SW480 (cell line): ENCODE measurements around the gene SLC4A2.
"Not testable (repeated sequence)": the region's sequence is repeated elsewhere in the genome, so short reads cannot be mapped to it uniquely, and the experiment has no call there.

Experiments
- DNase-seq: peaks from one replicate; pipeline ENCODE4 v3.0.0-alpha.2; 2016; ENCODE audit warnings: low spot score

The SLC4A2 gene

DNA sequence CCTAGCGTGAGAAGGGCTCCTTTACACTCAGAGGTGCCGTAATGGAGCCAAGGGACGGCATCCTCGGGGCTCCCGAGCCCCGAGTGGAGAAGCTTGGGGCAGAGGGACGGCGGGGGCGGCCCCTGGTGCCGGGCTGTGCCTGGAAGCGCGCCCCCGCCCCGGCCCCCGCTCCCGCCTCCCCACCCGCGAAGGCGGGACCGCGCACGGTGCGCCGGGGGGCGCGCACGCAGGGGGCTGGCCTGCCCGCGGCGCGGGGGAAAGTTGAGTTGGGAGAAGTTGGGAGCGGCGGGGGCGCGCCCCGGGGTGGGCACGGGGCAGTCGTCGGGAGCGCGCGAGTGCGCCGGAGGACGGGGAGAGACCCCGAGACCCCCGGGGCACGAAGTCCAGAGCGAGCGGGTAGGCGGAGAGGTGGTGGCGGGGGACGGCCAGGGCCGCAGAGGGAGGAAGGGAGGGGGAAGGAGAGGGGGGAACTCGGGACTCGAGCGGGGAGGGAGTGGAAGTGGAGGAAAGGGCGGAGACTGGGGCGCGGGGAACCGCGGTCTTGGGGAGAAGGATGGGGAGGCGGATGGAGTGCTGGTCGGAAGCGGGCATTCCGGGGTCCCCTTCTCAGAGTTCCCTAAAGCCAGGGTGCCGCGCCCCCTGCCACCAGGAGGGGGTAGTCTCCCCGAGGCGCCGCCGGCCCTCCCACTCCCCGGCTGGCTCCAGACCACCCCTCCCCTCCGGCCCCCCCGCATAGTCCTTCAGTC lies at the start of gene SLC4A2:
TSS of gene SLC4A2 (plus strand) at position 223 of the 746 bp plus-strand sequence. CDS start 2,399 bp downstream, outside the sequence.
- DNase-seq, result peak; percentile 59

DNA sequence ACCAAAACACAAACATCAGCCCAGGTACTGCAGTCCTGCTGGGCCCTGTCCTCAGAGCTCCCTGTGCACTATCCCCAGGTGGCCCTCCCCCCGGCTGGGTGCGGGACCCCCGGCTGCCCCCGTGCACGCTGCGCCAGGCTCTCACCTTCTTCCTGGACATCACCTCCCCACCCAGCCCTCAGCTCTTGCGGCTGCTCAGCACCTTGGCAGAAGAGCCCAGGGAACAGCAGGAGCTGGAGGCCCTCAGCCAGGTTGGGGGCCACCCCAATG lies 49.4 kb upstream of the SLC4A2 start:
- DNase-seq, result no peak

DNA sequence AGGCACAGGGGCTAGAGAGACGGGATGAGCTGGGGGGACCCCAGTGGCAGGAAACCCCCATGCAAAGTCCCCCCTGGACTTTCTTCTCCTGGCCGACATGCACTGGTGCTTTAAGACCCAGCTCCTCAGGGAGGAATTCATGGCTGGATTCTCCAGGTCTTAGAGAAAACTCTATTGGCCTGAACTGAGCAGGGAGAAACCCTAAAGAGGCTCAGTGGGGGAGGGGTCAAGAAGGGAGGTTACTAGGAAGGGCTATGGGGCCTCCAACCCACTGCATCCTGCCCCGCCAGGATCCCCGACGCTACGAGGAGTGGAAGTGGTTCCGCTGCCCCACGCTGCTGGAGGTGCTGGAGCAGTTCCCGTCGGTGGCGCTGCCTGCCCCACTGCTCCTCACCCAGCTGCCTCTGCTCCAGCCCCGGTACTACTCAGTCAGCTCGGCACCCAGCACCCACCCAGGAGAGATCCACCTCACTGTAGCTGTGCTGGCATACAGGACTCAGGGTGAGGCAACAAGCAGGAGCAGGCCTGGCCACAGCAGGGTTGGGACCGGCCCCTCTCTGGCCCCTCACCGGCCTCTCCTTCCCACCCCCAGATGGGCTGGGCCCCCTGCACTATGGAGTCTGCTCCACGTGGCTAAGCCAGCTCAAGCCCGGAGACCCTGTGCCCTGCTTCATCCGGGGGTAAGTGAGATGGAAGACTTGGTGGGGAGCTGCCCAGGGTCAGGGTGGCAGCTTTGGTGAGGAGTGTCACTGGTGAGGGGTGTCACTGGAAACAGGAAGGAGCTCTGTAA lies 48.9 kb upstream of the SLC4A2 start:
- no peak for DNase-seq

DNA sequence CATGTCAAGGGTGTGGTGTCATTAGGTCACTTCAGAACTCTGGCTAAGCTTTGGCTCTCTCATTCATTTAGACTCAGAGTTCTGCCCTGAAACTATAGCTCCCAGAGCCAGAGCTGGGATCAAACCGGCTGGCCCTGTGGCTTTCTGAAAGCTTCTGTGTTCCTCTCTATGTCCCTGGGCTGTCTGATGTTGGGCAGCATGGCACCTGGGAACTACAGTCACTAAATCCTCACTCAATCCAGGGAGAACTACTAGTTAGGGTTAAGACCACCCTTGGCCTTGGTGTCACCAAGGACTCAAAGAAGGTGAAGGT lies 48.3 kb upstream of the SLC4A2 start:
- no peak for DNase-seq

DNA sequence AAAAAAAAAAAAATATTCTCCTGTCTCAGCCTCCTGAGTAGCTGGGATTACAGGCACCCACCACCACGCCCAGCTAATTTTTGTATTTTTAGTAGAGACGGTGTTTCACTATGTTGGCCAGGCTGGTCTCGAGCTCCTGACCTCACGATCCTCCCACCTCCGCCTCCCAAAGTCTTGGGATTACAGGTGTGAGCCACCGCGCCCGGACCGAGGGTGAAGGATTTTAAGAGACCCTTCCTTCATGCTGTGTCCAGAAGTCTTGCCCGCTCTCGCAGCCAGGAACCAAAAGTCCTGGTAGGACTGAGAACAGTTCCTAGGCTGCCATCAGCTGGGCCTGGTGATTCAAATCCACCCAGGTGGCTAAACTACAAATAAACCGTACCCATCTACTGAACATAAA lies 47.8 kb upstream of the SLC4A2 start:
- not testable (repeated sequence) for DNase-seq

DNA sequence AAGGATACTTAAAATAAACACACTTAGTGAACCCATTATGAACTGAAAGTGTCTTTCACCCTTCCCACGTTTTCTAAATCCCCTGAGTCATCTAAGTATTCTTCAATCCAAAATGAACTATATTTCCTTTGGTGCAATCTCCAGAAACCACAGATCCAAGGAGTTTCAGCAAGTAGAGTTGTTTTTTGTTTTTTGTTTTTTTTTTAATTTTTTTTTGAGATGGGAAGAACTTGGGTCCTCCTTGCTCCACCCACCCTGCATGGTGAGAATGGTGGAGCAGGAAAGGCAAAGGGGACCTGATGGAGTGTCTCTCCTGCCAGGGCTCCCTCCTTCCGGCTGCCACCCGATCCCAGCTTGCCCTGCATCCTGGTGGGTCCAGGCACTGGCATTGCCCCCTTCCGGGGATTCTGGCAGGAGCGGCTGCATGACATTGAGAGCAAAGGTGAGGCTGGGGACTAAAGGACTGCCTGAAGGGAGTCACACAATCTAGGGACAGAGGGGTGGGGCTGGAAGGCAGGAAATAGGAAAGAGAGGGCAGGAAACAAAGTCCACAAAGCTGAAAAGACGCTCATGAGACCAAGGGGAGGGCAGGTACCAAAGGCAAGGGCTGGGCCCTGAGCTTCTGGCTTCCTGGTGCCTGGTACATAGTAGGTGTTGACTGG lies 47.2 kb upstream of the SLC4A2 start:
- DNase-seq, result no peak

GRCh38 chr7:151012911-151013347 lies 46.5 kb upstream of the SLC4A2 start:
- DNase-seq, result no peak

DNA sequence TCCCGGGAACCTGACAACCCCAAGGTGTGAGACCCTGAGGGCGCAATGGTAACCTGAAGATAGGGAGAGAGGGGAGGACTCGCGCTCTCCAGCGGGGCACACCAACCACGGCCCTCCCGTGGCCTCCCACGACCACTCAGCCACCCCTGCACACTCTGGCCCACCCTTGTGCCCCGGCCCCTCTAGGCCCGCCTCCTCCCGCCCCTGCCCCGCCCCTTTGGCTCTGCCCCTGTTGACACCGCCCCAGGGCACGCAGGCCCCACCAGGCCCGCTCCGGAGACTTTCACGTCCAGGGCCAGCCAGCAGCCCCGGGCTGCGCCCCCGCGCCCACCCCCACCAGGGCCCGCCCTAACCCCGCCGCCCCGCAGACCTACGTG lies 46.0 kb upstream of the SLC4A2 start:
- DNase-seq, result no peak

DNA sequence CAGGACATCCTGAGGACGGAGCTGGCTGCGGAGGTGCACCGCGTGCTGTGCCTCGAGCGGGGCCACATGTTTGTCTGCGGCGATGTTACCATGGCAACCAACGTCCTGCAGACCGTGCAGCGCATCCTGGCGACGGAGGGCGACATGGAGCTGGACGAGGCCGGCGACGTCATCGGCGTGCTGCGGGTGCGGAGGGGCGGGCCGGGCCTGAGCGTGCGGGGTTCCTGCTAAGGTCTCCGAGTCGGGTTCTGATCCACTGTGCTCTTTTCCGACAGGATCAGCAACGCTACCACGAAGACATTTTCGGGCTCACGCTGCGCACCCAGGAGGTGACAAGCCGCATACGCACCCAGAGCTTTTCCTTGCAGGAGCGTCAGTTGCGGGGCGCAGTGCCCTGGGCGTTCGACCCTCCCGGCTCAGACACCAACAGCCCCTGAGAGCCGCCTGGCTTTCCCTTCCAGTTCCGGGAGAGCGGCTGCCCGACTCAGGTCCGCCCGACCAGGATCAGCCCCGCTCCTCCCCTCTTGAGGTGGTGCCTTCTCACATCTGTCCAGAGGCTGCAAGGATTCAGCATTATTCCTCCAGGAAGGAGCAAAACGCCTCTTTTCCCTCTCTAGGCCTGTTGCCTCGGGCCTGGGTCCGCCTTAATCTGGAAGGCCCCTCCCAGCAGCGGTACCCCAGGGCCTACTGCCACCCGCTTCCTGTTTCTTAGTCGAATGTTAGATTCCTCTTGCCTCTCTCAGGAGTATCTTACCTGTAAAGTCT lies 45.5 kb upstream of the SLC4A2 start:
- no peak for DNase-seq

DNA sequence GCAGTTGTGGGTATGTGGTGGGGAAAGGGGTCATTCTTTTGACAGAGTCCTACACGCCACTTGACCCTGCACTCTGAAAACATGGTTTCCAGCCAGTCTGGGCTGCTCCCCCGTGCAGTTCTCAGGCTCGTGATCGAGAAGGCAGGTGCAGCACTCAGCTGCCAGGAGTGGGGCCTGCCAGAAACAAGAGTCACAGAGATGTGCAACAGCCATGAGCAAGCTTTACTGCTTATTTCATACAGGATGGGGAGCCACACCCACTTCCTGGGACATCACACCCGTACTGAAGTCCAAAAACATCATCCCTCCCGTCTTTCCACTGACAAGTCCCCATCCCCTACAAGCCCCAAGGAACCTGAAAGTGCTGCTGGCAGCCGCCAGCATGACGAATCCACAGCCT lies 44.4 kb upstream of the SLC4A2 start:
- DNase-seq, result no peak

GRCh38 chr7:151015967-151016366 lies 43.4 kb upstream of the SLC4A2 start:
- no peak for DNase-seq

- no peak for DNase-seq
These were observed 42.9 kb upstream of the SLC4A2 start for GRCh38 chr7:151016505-151016904.

DNA sequence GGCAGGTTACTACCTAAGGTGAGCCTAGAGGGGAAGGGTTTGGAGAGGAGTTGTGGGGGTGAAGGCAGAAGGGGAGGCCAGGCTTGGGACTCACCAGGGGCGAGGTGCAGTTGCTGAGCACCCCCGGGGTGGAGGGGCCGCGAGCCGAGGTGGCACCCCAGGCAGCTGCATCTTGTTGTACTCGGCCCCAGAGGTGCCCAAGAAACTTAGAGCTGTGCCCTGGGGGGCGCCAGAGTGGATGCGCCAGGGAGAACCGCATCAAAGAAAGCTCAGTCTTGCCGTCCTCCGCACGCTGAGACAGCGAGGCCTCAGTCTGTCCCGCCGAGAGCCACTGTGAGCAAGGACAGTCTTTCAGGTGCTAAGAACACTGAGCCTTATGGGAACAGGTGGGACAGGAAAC lies 42.4 kb upstream of the SLC4A2 start:
- DNase-seq, result no peak

DNA sequence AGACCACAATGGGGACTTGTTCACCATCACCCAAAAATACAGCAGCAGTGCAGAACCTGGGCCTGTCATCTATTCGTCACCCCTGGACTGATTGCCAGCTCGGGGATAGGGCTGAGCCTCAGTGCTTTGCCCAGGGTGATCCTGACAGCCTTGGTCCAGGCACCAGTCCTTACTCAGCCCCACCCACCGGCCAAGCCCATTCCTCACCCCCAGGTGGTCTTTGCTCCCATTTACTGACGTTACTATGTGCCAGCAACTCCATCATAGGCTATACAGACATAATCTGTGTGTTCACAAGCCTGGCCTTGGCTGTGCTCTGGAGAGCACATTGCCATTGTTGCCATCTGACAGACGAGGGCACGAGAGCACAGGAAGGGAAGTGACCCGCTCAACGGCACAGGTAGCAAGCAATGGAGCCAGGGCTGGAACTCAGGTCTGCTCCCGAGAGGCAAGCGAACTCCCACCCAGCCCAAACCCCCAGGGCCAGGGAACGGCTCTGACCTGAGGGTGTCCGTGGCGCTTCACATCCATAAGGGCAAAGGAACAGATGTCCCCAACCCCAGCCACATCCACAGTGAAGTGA lies 41.9 kb upstream of the SLC4A2 start:
- DNase-seq, result no peak

DNA sequence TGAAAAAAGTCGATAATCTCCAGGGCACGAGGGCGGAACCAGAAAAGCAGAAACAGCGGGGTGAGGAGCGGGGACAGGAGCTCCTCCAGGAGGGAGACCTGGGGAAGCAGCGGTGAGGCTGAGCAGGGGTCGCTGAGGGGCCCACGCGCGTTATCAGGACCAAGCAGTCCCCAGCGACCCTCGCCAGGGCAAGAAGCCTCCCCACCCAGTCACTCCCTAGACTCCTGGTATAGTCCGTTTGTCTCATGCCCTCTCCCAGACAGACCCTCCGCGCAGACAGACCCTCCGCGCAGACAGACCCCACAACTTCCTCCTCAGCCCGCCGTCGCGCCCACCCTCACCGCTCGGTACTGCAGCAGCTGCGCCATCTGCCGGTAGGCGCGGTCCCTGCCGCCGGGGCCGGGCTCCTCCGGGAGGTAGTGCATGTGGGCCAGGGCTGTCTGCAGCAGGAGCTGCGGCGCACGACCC lies 41.4 kb upstream of the SLC4A2 start:
- DNase-seq, result no peak

DNA sequence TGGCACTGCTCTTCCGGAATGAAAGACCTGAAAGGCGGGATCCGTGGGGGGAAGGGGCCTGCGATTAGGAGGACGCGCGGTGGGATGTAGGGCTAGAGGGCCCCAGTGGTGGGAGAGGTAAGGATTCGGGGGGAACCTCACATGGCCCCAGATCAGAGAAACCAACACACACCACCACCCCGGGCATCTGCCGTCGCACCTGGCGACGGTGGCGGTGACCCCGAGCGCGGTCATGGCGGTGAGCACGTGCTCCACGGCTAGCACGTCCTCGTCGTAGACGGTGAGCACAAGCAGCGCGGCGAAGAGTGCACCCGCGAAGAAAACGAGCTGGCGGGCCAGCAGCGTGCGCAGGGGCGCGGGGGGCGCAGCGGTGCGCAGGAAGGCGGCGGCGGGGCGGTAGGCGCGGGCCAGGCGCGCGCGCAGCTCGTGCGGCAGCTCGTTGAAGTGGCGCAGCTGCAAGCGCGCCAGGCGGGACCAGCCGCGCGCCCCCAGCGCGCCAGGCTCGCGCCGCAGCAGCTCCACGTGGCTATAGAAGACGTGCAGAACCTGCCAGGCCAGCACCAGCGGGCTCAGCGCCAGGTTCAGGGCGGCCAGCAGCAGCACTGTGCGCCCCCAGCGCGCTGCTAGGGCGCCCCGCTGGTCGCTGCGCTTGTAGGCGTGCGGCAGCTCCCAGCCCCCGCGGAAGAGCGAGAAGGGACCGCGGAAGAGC lies 40.8 kb upstream of the SLC4A2 start:
- DNase-seq, result no peak

DNA sequence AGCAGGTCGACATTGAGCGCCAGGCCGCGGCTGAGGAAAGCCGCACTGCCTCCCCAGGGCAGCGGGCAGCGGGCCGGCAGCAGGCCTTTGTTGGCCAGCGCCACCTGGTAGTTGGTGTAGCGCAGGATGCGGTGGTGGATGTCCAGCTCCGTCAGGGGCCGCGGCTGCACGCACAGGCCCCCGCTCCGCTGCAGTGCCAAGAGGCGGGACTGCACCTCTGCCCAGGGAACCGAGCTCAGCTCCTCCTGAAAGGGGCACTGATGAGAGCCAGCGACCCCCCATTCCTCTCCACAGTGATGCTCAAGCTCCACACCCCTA lies 40.3 kb upstream of the SLC4A2 start:
- no peak for DNase-seq

DNA sequence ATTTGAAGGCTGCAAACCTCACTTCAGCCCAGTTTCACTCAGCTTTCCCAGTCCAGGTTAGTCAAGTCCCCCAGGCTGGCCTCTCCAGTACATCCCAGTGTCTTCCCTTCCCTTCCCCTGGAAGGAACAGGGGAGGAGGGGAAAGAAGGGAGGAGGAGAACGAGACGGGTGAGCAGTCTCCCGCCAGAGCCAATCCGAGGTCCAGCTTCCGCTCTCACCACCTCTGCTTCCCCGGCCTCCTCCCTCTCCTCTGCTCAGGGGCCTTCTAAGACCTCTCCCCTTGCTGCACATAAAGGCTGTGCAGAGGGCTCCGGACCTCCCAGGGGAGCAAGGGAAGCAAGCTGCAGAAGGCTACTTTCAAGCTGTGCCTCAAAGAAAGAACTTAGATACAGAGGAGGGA lies 39.2 kb upstream of the SLC4A2 start:
- no peak for DNase-seq

DNA sequence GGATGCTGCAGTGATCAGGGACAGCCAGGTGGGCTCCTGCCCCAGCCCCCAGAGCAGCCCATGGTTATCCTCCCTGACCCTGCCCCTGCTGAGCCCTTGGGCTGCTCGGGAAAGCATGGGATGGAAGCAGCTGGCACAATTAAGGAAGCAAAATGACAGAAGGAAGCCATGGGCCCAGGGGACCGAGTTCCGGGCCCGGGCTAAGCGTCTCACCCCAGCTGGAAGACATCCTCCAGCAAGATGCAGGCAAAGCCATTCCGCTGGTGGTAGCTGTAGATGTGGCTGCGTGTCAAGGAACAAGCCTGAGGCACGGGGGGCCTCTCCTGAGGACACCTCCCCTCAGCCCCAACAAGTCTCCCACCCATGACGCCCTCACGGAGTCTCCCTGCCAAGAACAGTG lies 36.2 kb upstream of the SLC4A2 start:
- no peak for DNase-seq

DNA sequence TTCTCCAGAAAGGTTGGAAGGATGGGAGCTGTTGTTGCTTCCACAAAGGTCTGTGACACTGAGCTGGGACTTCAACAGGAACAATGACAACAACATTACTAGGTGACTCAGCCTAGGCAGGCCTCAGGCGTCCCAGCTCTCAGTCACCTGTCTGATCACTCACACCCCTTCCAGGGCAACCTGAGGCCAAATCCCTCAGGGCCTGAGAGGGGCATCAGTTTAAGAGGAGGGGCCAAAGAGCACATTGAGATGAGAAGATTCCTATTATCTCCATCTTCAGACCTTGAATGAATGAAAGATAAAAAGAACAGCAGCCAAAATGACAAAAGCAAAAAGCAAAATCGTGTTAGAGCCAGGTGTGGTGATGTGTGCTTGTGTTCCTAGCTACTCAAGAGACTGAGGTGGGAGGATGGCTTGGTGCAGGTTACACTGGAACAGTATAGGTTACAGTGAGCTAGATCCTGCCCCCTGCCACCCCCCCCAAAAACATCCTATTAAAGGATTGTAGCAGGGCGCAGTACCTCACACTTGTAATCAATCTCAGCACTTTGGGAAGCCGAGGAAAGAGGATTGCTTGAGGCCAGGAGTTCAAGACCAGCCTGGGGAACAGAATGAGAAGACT lies 34.8 kb upstream of the SLC4A2 start, which contains the start of gene ATG9B:
TSS of gene ATG9B (minus strand) at position 60 of the 622 bp plus-strand sequence. CDS start 71 bp downstream, outside the sequence.
- peak; percentile 30 for DNase-seq
